Activated CD8-positive, alpha-beta memory T cell treated with anti-CD3 and anti-CD28 coated beads, Interleukin-2, amount 10 ng/mL, durations not matched to agents 7 days and 5 days (primary cell): Measurements from ENCODE around the gene FBXO11. TPM values are rescaled to one million over a fixed set of nuclear protein-coding genes. Genes with fewer than 3 reads are reported as not detected.
"Not testable (repeated sequence)": the region's sequence is repeated elsewhere in the genome, so short reads cannot be mapped to it uniquely, and the experiment has no call there.

Experiments
- ATAC-seq: fragments of 150-1000 bp; cut with Tn5 transposase; one replicate; pipeline ENCODE4 v1.10.0; 2021; ENCODE audit warnings: moderate library complexity
- CTCF ChIA-PET: fragments of 350-600 bp; sonication (Branson Sonifier 250); formaldehyde crosslinking; loops from one replicate; lab custom pipeline; 2021; ENCODE audit warnings: antibody characterized with exemption; lab: Charles Lee
- DNase-seq: peaks from one replicate; pipeline ENCODE4 v3.0.0-alpha.2; 2020
- H3K27ac Mint-ChIP-seq: one replicate; pipeline ENCODE4 v1.8.0; 2021; ENCODE audit warnings: mild to moderate bottlenecking, mixed read lengths
- H3K27me3 Mint-ChIP-seq: one replicate; pipeline ENCODE4 v1.8.0; 2021; ENCODE audit warnings: mixed read lengths
- H3K36me3 Mint-ChIP-seq: one replicate; pipeline ENCODE4 v1.8.0; 2021; ENCODE audit warnings: mild to moderate bottlenecking, mixed read lengths
- H3K4me1 Mint-ChIP-seq: one replicate; pipeline ENCODE4 v1.8.0; 2021; ENCODE audit warnings: mixed read lengths
- H3K4me3 Mint-ChIP-seq: one replicate; pipeline ENCODE4 v1.8.0; 2021; ENCODE audit warnings: mild to moderate bottlenecking, moderate library complexity, mixed read lengths
- H3K9me3 Mint-ChIP-seq: one replicate; pipeline ENCODE4 v1.8.0; 2022; ENCODE audit warnings: low read depth, mixed read lengths
- total RNA-seq, 2 experiments: library from RNA; stranded (reverse); gene quantifications; one replicate each; pipeline ENCODE4 v1.2.3, GENCODE V29; 2021

The FBXO11 gene
- total RNA-seq, 2 experiments from 2014 or later, result 49.8 to 52.7 TPM

DNA sequence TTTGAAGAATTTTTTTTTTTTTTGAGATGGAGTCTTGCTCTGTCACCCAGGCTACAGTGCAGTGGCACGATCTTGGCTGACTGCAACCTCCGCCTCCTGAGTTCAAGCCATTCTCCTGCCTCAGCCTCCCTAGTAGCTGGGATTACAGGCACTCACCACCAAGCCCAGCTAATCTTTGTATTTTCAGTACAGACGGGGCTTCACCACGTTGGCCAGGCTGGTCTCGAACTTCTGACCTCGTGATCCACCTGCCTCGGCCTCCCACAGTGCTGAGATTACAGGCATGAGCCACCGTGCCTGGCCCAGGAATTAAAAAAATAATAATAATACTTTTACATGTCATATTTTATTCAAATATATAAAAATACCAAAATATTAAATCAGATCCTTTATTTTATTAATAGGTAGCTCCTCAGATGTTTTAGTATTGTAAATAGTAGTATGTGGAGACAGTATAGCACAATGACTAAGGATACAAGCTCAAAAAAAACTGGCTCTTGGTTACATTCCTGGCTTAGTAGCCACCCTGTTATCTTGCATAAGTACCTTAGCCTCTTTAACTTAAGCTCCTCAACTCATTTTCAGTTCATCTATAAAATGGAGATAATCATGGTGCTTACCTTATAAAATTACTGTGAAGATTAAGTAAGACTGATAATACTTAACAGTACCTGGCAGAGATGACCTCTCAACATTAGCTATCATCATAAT lies 53.1 kb downstream of the FBXO11 start:
- H3K36me3 Mint-ChIP-seq, DNase-seq, H3K9me3 Mint-ChIP-seq, ATAC-seq, H3K4me3 Mint-ChIP-seq, H3K27me3 Mint-ChIP-seq, H3K27ac Mint-ChIP-seq: not testable (repeated sequence)
- CTCF ChIA-PET, result interaction anchor here (0.6 to 1.5 kb wide), 2 partner anchors 10 to 254 kb away, joined by 3 to 6 read pairs; no protein-coding TSS in a partner anchor
- H3K4me1 Mint-ChIP-seq, result peaks cover 11% of the 10 kb centered on the region

- Mint-ChIP-seq H3K9me3 (no peaks in the 10 kb centered on the region), H3K36me3 (peaks cover 7% of the 10 kb centered on the region), H3K4me1 (peaks cover 3% of the 10 kb centered on the region), H3K27ac (no peak overlapping the region), H3K27me3 (no peaks in the 10 kb centered on the region), H3K4me3 (no peak overlapping the region)
- CTCF ChIA-PET, result interaction anchor here (1.3 kb wide), 2 partner anchors 8 to 26 kb away, joined by 3 read pairs; no protein-coding TSS in a partner anchor
- DNase-seq (no peak), ATAC-seq (no peak)
Measured at GRCh38 chr2:47850198-47850597, 56.1 kb downstream of the FBXO11 start.

DNA sequence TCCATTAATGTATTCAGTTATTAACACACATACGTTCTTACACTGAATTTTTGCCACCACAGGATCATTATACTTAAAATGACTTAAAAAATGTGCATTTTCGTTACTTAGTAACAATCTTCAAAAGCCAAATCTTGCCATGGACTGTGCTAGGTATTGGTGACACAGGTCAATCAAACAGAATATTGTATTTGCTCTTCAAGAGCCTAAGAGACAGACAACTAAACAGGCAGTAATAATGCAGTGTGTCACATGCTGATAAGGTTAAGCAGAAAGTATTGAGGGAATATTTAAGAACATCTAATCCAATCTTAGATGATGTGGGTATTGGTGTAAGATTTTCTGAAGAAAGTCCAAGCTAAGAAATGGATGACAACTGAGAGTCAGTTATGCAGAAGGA lies 56.9 kb downstream of the FBXO11 start:
- Mint-ChIP-seq H3K9me3 (no peaks in the 10 kb centered on the region), H3K27ac (no peak overlapping the region)
- CTCF ChIA-PET, result interaction anchor here (0.6 to 1.3 kb wide), 5 partner anchors 8 to 581 kb away, joined by 3 read pairs; no protein-coding TSS in a partner anchor

GRCh38 chr2:47844162-47844561 lies 62.1 kb downstream of the FBXO11 start:
- CTCF ChIA-PET, result interaction anchor here (2.5 kb wide), 1 partner anchor 262 kb away, joined by 7 read pairs; no protein-coding TSS in a partner anchor
- Mint-ChIP-seq H3K36me3 (peaks cover 7% of the 10 kb centered on the region), H3K27ac (no peak overlapping the region), H3K9me3 (no peaks in the 10 kb centered on the region), H3K4me1 (peaks cover 12% of the 10 kb centered on the region), H3K27me3 (no peaks in the 10 kb centered on the region), H3K4me3 (no peak overlapping the region)
- DNase-seq (no peak), ATAC-seq (no peak)

More for the DNA sequence above, 56.9 kb downstream of the FBXO11 start:
- Mint-ChIP-seq H3K27me3 (no peaks in the 10 kb centered on the region), H3K36me3 (peaks cover 7% of the 10 kb centered on the region), H3K4me1 (peaks cover 5% of the 10 kb centered on the region), H3K4me3 (no peak overlapping the region)
- ATAC-seq (no peak), DNase-seq (no peak)

- H3K9me3 Mint-ChIP-seq, result no peaks in the 10 kb centered on the region
Measured at GRCh38 chr2:47843407-47843806, 62.9 kb downstream of the FBXO11 start.

GRCh38 chr2:47842846-47843245 lies 63.5 kb downstream of the FBXO11 start:
- DNase-seq, result no peak
- H3K27me3 Mint-ChIP-seq, result no peaks in the 10 kb centered on the region
- H3K27ac Mint-ChIP-seq, result peak overlapping the region; percentile 28
- CTCF ChIA-PET, result interaction anchor here (0.6 to 1.7 kb wide), 3 partner anchors 15 to 21 kb away, joined by 3 to 5 read pairs (median 3); no protein-coding TSS in a partner anchor
- H3K36me3 Mint-ChIP-seq, result peaks cover 8% of the 10 kb centered on the region
- H3K4me3 Mint-ChIP-seq, result no peak overlapping the region
- H3K4me1 Mint-ChIP-seq, result peaks cover 12% of the 10 kb centered on the region
- H3K9me3 Mint-ChIP-seq, result no peaks in the 10 kb centered on the region
- no peak for ATAC-seq

More at GRCh38 chr2:47843407-47843806, 62.9 kb downstream of the FBXO11 start:
- Mint-ChIP-seq H3K4me1 (peaks cover 12% of the 10 kb centered on the region), H3K27ac (no peak overlapping the region), H3K36me3 (peaks cover 10% of the 10 kb centered on the region), H3K27me3 (no peaks in the 10 kb centered on the region), H3K4me3 (no peak overlapping the region)
- ATAC-seq (no peak), DNase-seq (no peak)
- CTCF ChIA-PET, result interaction anchor here (1.1 to 2.5 kb wide), 2 partner anchors 18 to 263 kb away, joined by 3 to 7 read pairs; no protein-coding TSS in a partner anchor

GRCh38 chr2:47838686-47839085 lies 67.6 kb downstream of the FBXO11 start:
- H3K27me3 Mint-ChIP-seq, result no peaks in the 10 kb centered on the region
- CTCF ChIA-PET, result interaction anchor here (0.6 kb wide), 1 partner anchor 13 kb away, joined by 3 read pairs; no protein-coding TSS in a partner anchor
- DNase-seq (no peak), ATAC-seq (no peak)
- H3K4me3 Mint-ChIP-seq, result no peak overlapping the region
- H3K27ac Mint-ChIP-seq, result no peak overlapping the region
- H3K9me3 Mint-ChIP-seq, result no peaks in the 10 kb centered on the region
- peaks cover 32% of the 10 kb centered on the region for H3K36me3 Mint-ChIP-seq
- H3K4me1 Mint-ChIP-seq, result peaks cover 16% of the 10 kb centered on the region

- Mint-ChIP-seq H3K4me3 (no peak overlapping the region), H3K27ac (no peak overlapping the region), H3K36me3 (peaks cover 32% of the 10 kb centered on the region), H3K9me3 (no peaks in the 10 kb centered on the region), H3K4me1 (peaks cover 15% of the 10 kb centered on the region), H3K27me3 (no peaks in the 10 kb centered on the region)
- ATAC-seq (no peak), DNase-seq (no peak)
- CTCF ChIA-PET, result no interaction called here
Measured at GRCh38 chr2:47838249-47838648, 68.0 kb downstream of the FBXO11 start.

DNA sequence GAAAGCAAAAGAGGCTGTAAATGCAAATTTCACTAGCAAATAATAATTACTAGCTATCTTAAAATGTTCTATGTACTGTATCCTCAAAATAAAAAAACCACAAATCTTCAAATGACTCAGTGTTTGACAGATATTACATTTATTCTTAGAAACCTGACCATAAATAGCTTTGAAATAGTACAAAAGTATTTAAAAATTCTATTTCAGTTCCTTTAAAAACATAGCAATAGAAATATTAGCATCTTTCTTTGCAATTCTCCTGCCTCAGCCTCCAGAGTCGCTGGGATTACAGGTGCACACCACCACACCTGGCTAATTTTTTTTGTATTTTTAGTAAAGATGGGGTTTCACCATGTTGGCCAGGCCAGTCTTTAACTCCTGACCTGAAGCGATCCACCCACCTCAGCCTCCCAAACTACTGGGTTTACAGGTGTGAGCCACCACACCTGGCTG lies 72.8 kb downstream of the FBXO11 start:
- H3K27ac Mint-ChIP-seq, result no peak overlapping the region
- no peaks in the 10 kb centered on the region for H3K9me3 Mint-ChIP-seq
- CTCF ChIA-PET, result interaction anchor here (1.3 kb wide), 1 partner anchor 10 kb away, joined by 4 read pairs; no protein-coding TSS in a partner anchor
- H3K4me1 Mint-ChIP-seq, result peaks cover 10% of the 10 kb centered on the region
- DNase-seq (no peak), ATAC-seq (peak; percentile 49)
- H3K36me3 Mint-ChIP-seq, result peaks cover 46% of the 10 kb centered on the region
- H3K4me3 Mint-ChIP-seq, result no peak overlapping the region
- H3K27me3 Mint-ChIP-seq, result no peaks in the 10 kb centered on the region

- CTCF ChIA-PET, result interaction anchor here (1.9 kb wide), 1 partner anchor 11 kb away, joined by 4 read pairs; no protein-coding TSS in a partner anchor
- peaks cover 45% of the 10 kb centered on the region for H3K36me3 Mint-ChIP-seq
- no peaks in the 10 kb centered on the region for H3K27me3 Mint-ChIP-seq
- H3K27ac Mint-ChIP-seq, result no peak overlapping the region
- no peak for DNase-seq
- no peaks in the 10 kb centered on the region for H3K9me3 Mint-ChIP-seq
- no peak for ATAC-seq
- no peak overlapping the region for H3K4me3 Mint-ChIP-seq
- H3K4me1 Mint-ChIP-seq, result no peaks in the 10 kb centered on the region
Measured at GRCh38 chr2:47822518-47822917, 83.8 kb downstream of the FBXO11 start.

DNA sequence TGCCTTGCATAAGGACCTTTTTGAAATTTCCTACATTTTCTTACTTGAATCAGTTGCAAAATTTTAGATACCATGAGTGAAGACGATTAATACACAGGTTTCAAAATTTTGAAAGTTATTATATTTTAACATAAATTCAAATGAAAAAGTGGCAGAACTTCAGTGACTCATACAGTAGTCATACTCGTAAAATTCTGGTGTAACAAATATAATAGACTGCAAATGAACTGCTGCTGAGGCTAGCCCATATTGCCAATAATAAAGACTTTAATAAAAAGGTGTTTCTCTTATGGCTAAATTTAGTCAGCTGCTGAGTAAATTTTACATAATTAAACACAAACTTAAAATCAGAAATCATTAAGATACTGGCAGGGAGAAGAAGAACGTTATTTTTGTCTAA lies 86.5 kb downstream of the FBXO11 start:
- CTCF ChIA-PET, result no interaction called here
- peaks cover 54% of the 10 kb centered on the region for H3K36me3 Mint-ChIP-seq
- ATAC-seq, result no peak

DNA sequence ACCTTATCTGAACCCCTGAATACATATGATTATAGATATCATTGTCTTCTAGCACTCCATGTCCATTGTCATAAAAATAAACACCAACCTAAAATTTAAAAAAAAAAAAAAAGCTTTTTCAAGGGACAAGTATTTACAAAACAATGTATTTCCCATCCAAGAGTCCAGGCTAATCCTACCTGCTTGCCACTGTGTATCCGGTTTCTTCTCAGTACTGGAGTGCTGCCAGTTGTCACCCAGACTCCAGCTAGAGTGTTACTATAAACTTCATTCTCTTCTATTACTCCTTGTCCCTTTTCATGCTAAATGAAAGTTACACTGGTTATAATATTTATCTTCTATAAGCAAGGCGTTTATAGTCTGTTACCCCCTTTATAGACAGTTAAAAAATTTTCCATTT lies 87.5 kb downstream of the FBXO11 start:
- Mint-ChIP-seq H3K9me3 (no peaks in the 10 kb centered on the region), H3K27me3 (no peaks in the 10 kb centered on the region), H3K4me3 (no peak overlapping the region), H3K27ac (no peak overlapping the region), H3K36me3 (peaks cover 56% of the 10 kb centered on the region), H3K4me1 (no peaks in the 10 kb centered on the region)
- ATAC-seq (no peak), DNase-seq (no peak)
- CTCF ChIA-PET, result interaction anchor here (1.0 kb wide), 1 partner anchor 288 kb away, joined by 3 read pairs; no protein-coding TSS in a partner anchor

More for the DNA sequence above, 86.5 kb downstream of the FBXO11 start:
- H3K4me1 Mint-ChIP-seq, result no peaks in the 10 kb centered on the region
- no peaks in the 10 kb centered on the region for H3K9me3 Mint-ChIP-seq
- H3K27me3 Mint-ChIP-seq, result no peaks in the 10 kb centered on the region
- no peak overlapping the region for H3K27ac Mint-ChIP-seq
- no peak for DNase-seq
- no peak overlapping the region for H3K4me3 Mint-ChIP-seq

- peak overlapping the region; percentile 5 for H3K27ac Mint-ChIP-seq
- H3K9me3 Mint-ChIP-seq, result no peaks in the 10 kb centered on the region
- H3K4me1 Mint-ChIP-seq, result peaks cover 3% of the 10 kb centered on the region
- DNase-seq (no peak), ATAC-seq (no peak)
- no peaks in the 10 kb centered on the region for H3K27me3 Mint-ChIP-seq
- peaks cover 66% of the 10 kb centered on the region for H3K36me3 Mint-ChIP-seq
- H3K4me3 Mint-ChIP-seq, result no peak overlapping the region
- CTCF ChIA-PET, result interaction anchor here (2.3 kb wide), 1 partner anchor 48 kb away, joined by 5 read pairs; no protein-coding TSS in a partner anchor
Measured at GRCh38 chr2:47815764-47816163, 90.5 kb downstream of the FBXO11 start.
